K562 (cell line): ENCODE results near the gene OR2AT4. TPM values are rescaled to one million over a fixed set of nuclear protein-coding genes. Genes with fewer than 3 reads are reported as not detected.

Experiments
- CREBBP ChIP-seq: IDR thresholded peaks from one replicate; pipeline ENCODE4 v1.6.1; 2012; ENCODE audit warnings: low read depth, mild to moderate bottlenecking, control low read depth, inconsistent platforms, low read length
- TAF1 ChIP-seq: IDR thresholded peaks from 2 replicates; pipeline ENCODE4 v1.6.1; 2011; ENCODE audit warnings: mild to moderate bottlenecking, low read length, moderate library complexity; ENCODE audit not compliant: insufficient read depth, control insufficient read depth, severe bottlenecking; ENCODE audit errors: extremely low read depth
- ZBTB40 ChIP-seq, 2 experiments: fragments of 450-650 bp in 1 of 2; sonication (generic) in 1 of 2; formaldehyde crosslinking in 1 of 2; IDR thresholded peaks; 2 replicates each; pipeline versions ENCODE4 v1.7.1 to v1.9.0; 2016 to 2022; ENCODE audit warnings: inconsistent platforms in 1 of 2, mild to moderate bottlenecking in 1 of 2, missing genetic modification reagents in 1 of 2
- polyA plus RNA-seq, 8 experiments: library from polyadenylated mRNA; depleted of rRNA in 4 of 8; stranded (reverse) in 5 of 8; unstranded in 3 of 8; fragments of >200 nt; fragmentation: Nextera tagmentation in 2 of 8; fragmentation: Illumina TruSeq in 1 of 8; extraction: Ambion mirVana in 2 of 8; extraction: Trizol in 1 of 8; gene quantifications; 2 replicates each; pipeline versions ENCODE4 v1.2.1 to v1.2.3, GENCODE V29; 2011 to 2014; ENCODE audit warnings: inconsistent platforms in 1 of 8, missing spikeins in 1 of 8
- total RNA-seq, 7 experiments: library from RNA; depleted of rRNA in 6 of 7; stranded (reverse); fragments of >200 nt in 6 of 7; fragmentation: Illumina TruSeq in 2 of 7; extraction: Trizol in 2 of 7; gene quantifications; 2 replicates each; pipeline versions ENCODE4 v1.2.1 to v1.2.3, GENCODE V29; 2011 to 2021; ENCODE audit warnings: low replicate concordance in 1 of 7

OR2AT4 gene
- total and polyA plus RNA-seq, 9 of the 15 experiments (the other 6 are each of a cell fraction or from before 2014, with no cell fraction given) = 0.86 to 3.1 (median 2.0) TPM

DNA sequence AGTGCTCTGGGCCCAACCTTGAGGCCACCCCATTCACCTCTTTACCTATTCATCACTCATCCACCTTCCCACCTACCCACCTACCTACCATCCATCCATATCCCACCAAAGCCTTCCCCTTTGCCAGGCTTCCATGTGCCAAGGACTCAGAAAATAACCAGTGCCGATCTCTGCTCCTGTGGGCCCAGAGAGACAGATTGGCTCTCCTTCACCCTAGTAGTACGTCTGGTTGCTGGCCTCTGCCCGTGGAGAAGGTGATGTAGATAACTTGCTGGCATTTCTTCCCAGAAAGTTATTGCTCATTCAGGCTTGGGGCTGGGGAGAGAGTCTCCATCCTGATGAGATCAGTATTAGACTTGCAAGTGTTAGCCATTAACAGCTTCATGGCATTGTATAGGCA is 62.8 kb downstream of the OR2AT4 start (continued):
- TF ChIP-seq ZBTB40 (IDR thresholded peaks at IDR 0.05) (no peak), ZBTB40 (CRISPR knock-in tag; IDR thresholded peaks at IDR 0.05) (no peak), CREBBP (no peak), TAF1 (no peak)
